Psoas muscle (tissue), 8 donors: ENCODE data around the gene LGALSL. TPM values are rescaled to one million over a fixed set of nuclear protein-coding genes. Genes with fewer than 3 reads are reported as not detected.

Source experiments
- ATAC-seq, 4 donors: fragments of 200-7000 bp; cut with Tn5 transposase; one replicate each; pipeline ENCODE4 v1.9.1; 2020; ENCODE audit warnings: moderate library complexity in 3 of 4, mild to moderate bottlenecking in 2 of 4
- DNase-seq, 2 donors: peaks; one replicate each; pipeline ENCODE4 v3.0.0-alpha.2; 2020
- H3K27ac ChIP-seq: fragments of 200-600 bp; one replicate; pipeline ENCODE4 v1.8.0; 2022
- H3K27me3 ChIP-seq, 3 donors: fragments of 200-600 bp in 1 of 3; one replicate each; pipeline versions ENCODE4 v1.6.1 to v1.8.0; 2013 to 2022; ENCODE audit warnings: low read length in 2 of 3, mild to moderate bottlenecking in 2 of 3, moderate library complexity in 1 of 3; ENCODE audit not compliant: insufficient read depth in 3 of 3
- H3K36me3 ChIP-seq, 2 donors: fragments of 200-600 bp in 1 of 2; one replicate each; pipeline versions ENCODE4 v1.6.1 to v1.8.0; 2013 to 2022; ENCODE audit warnings: low read depth in 1 of 2, mild to moderate bottlenecking in 1 of 2, moderate library complexity in 1 of 2; ENCODE audit not compliant: insufficient read depth in 1 of 2
- H3K4me1 ChIP-seq: fragments of 200-600 bp; one replicate; pipeline ENCODE4 v1.8.0; 2022
- H3K4me3 ChIP-seq: fragments of 200-600 bp; one replicate; pipeline ENCODE4 v1.8.0; 2022; ENCODE audit warnings: mild to moderate bottlenecking
- H3K9me3 ChIP-seq: fragments of 200-600 bp; one replicate; pipeline ENCODE4 v1.8.0; 2022
- CTCF ChIP-seq: fragments of 200-600 bp; IDR thresholded peaks from one replicate; pipeline ENCODE4 v1.8.0; 2022; ENCODE audit warnings: antibody characterized with exemption
- WGBS, 3 donors: extraction: QIAGEN DNeasy Blood & Tissue Kit; methylation state at CpG; one replicate each; pipeline versions ENCODE4 v1.1.6 to v1.1.7; 2013; 5-methylcytosine and 5-hydroxymethylcytosine counted together
- intact Hi-C, 2 donors: fragments of 100-400 bp; cut with DNase I; formaldehyde crosslinking; loops; one replicate each; pipeline versions ENCODE4 v1.11.0 to v1.14.2; 2022
- polyA plus RNA-seq, 3 donors: library from polyadenylated mRNA; stranded (reverse); fragments of 200-250 nt; gene quantifications; one replicate each; pipeline ENCODE4 v1.2.3, GENCODE V29; 2013
- total RNA-seq, 4 donors: library from RNA; stranded (reverse); fragmentation: NEBNext Ultra II Directional in 2 of 4; extraction: Animal tissue kit (Norgen Biotek cat#: 25700) in 2 of 4; gene quantifications; one replicate each; pipeline versions ENCODE4 v1.2.1 to v1.2.4, GENCODE V29; 2021 to 2023
- donor health status: healthy with polysubstance abuse.
- donor health status: DM: no; HTN: no; CAD: no; lungs with moderate emphysema.
- donor health status: Bipolar disorder and iron deficiency.
- donor health status: healthy.
- donor health status: DM: yes; HTN: yes; CAD: no.
- donor health status: DM: no; HTN: no; CAD: no.
- donor health status: DM: no; HTN: no; CAD: no.
- donor health status: DM: yes; HTN: yes; CAD: no.

Gene LGALSL
- total and polyA plus RNA-seq, 7 donors = 3.6 to 30.9 (median 11.4) TPM

- no peak for DNase-seq
- no peak for ATAC-seq
- Histone ChIP-seq H3K9me3 (no peaks in the 10 kb centered on the region), H3K27me3 (no peaks in the 10 kb centered on the region), H3K4me1 (no peaks in the 10 kb centered on the region), H3K27ac (no peak overlapping the region), H3K4me3 (no peak overlapping the region), H3K36me3 (no peaks in the 10 kb centered on the region)
- 97 to 98% (median 97%) methylated on average over 6 of the region's 6 CpGs for WGBS, 3 donors
- intact Hi-C loops = loop anchor here in 1 of 2 donors (5.0 kb wide), 1 partner anchor 74 kb away; no protein-coding TSS in a partner anchor
- TF ChIP-seq CTCF = no peak
Observed at GRCh38 chr2:64470766-64471295, 16.9 kb downstream of the LGALSL start.

GRCh38 chr2:64471600-64471999 lies 17.6 kb downstream of the LGALSL start:
- ATAC-seq (no peak), DNase-seq (no peak)
- no peak for TF ChIP-seq CTCF
- Histone ChIP-seq H3K27ac (no peak overlapping the region), H3K27me3 (no peaks in the 10 kb centered on the region), H3K4me3 (no peak overlapping the region), H3K9me3 (no peaks in the 10 kb centered on the region), H3K36me3 (no peaks in the 10 kb centered on the region), H3K4me1 (no peaks in the 10 kb centered on the region)
- WGBS, 3 donors = 92% methylated on average over 4 of the region's 4 CpGs
- intact Hi-C loops = loop anchor here in 1 of 2 donors (5.0 kb wide), 1 partner anchor 74 kb away; no protein-coding TSS in a partner anchor

DNA sequence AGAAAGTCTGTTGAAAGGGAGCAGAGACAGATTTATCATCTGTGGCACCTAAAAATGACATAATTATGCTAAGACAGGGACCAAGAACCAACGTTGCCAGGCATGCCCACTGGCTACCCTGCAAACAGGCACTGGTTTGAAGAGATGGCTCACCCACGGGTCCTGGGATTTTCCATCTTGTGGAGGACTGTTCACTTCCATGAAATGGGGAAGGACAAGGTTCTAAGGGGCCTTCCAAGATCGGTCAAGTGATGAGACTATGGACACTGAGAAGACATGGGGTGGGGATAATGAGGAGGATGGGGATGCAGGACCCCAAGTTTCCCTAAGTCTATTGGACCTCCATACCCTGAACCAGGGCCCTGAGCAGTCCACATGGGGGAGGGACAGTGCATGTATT lies 18.9 kb downstream of the LGALSL start:
- H3K4me3 ChIP-seq = no peak overlapping the region
- 76 to 85% (median 81%) methylated on average over 3 of the region's 3 CpGs for WGBS, 3 donors
- no peaks in the 10 kb centered on the region for H3K27me3 ChIP-seq
- no peaks in the 10 kb centered on the region for H3K9me3 ChIP-seq
- TF ChIP-seq CTCF = no peak
- no peaks in the 10 kb centered on the region for H3K4me1 ChIP-seq
- intact Hi-C loops = loop anchor here in 1 of 2 donors (5.0 kb wide), 1 partner anchor 76 kb away; no protein-coding TSS in a partner anchor
- ATAC-seq (no peak), DNase-seq (no peak)
- no peaks in the 10 kb centered on the region for H3K36me3 ChIP-seq
- H3K27ac ChIP-seq = no peak overlapping the region

DNA sequence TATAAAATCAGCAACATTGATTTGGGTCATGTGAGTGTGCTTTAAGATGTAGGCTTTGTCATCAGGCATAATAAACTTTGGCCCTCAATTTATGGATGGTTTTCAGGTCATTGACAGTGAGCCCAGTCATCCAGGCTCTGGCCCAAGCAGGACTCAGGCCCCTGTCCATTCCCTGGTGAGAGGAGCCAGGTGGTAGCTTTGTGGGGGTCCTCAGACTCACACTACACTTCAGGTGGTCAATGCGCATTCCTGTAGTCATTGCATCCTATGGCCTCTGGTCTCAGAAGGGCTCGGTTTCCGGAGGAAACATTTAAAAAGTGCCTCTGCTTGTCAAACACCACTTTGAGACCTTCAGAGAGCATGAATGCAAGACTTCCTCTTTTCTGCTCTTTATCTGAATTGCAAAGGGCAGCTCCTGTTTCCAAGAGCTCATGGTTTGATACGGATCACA lies 20.2 kb downstream of the LGALSL start:
- DNase-seq (no peak), ATAC-seq (no peak)
- Histone ChIP-seq H3K27me3 (no peaks in the 10 kb centered on the region), H3K4me3 (no peak overlapping the region), H3K9me3 (no peaks in the 10 kb centered on the region), H3K27ac (no peak overlapping the region), H3K4me1 (no peaks in the 10 kb centered on the region), H3K36me3 (no peaks in the 10 kb centered on the region)
- no peak for TF ChIP-seq CTCF
- intact Hi-C loops = loop anchor here in 1 of 2 donors (5.0 kb wide), 1 partner anchor 77 kb away; no protein-coding TSS in a partner anchor
- 84 to 89% (median 88%) methylated on average over 4 of the region's 4 CpGs for WGBS, 3 donors

- DNase-seq = no peak
- no peak for ATAC-seq
- intact Hi-C loops = loop anchor here in 1 of 2 donors (5.0 kb wide), 1 partner anchor 77 kb away; no protein-coding TSS in a partner anchor
- no peak for TF ChIP-seq CTCF
- Histone ChIP-seq H3K9me3 (no peaks in the 10 kb centered on the region), H3K4me3 (no peak overlapping the region), H3K36me3 (no peaks in the 10 kb centered on the region), H3K27me3 (no peaks in the 10 kb centered on the region), H3K27ac (no peak overlapping the region), H3K4me1 (no peaks in the 10 kb centered on the region)
- WGBS, 3 donors = 38 to 46% (median 40%) methylated on average over 1 of the region's 1 CpG
Observed at GRCh38 chr2:64474636-64475035, 20.7 kb downstream of the LGALSL start.
